COR-L47 (cell line): Measurements from ENCODE around the gene SMAD6.
"Not testable (repeated sequence)": the region's sequence is repeated elsewhere in the genome, so short reads cannot be mapped to it uniquely, and the experiment has no call there.

Experiments
- DNase-seq: peaks from one replicate; lab custom pipeline; 2025; lab: John Stamatoyannopoulos, UW

The SMAD6 gene

DNA sequence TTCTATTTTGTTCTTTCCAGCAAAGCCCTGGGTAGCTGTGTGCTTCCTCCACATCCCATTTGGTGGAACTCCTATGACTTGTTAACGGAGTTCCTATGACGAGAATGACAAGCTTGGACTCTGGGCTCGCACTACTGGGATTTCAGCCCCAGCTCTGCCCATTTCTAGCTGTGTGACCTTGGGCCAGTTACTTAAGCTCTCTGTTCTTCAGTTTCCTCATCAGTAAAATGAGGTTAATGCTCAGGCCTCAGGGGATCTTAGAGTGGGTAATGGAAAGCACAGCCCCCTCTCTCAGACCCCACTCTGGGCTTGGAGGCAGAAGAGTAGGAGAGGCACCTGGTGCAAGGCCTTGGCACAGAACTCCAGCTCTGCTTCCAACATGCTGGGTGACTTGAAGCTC lies 123.1 kb downstream of the SMAD6 start:
- no peak for DNase-seq

DNA sequence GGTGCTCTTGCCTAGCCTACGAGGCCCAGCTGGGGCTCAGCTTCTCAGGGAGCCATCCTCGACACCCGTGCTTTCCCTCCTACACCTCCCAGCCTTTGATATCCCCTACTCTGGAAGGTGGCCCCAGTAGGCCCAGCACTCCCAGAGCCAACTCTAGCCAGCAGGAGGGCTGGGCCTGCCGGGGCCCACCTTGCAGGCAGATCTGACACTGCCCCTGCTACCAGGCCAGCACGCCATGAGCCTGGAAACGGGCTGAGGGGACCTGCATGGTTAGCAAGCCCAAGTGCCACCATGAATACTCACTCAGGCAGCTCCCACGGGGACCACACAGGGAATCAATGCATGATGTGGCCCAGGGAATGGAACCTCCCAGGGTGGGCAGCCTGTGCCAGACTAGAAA lies 123.7 kb downstream of the SMAD6 start:
- DNase-seq = no peak

DNA sequence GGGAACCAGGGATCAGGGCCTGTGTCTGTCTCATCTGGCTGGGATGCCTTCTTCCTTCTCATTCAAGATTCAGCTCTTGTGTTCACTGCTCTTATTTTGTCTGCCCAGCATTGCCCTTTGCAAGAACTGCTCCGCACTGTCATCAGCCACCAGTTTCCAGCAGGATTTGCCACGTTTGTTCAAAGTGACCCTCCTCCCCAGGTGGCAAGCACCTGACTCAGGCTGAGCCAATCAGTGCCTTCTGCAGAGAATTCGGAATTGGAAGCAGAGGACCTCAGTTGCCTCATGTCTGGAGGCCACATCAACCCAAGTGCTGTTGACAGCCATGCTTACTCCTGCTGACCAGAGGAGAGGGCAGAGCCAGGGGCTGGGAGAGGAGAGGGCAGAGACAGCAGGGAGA lies 124.5 kb downstream of the SMAD6 start:
- DNase-seq = no peak

DNA sequence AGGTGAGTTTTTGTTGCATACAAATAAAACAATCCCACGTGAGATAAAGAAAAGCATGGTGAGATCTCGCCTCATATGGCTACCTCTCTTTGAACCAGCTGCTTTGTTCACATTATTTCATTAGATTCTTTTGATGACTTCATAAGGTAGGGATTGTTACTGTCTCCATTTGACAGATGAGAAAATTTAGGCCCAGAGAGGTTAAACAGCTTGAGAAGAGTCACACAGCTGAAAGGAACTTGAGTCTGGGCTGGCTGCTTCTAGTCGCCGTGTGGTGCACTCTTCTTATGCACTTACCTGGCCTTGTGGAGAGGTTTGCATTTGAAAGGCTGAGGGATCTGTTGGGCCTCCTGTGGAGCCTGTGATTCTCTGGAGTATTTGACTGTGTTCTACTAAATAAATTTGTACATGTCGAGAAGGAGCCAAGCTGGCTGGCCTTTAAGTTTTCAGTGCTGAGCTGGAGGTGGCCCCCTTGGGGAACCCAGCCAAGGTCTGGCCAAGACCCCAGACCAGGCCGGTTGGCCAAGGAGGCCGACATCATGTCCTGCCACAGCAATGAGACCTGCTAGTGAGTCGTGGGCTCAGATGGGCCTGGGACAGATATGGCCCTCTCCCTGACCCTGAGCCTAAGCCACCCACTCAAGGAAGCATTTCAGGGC lies 125.1 kb downstream of the SMAD6 start:
- no peak for DNase-seq

DNA sequence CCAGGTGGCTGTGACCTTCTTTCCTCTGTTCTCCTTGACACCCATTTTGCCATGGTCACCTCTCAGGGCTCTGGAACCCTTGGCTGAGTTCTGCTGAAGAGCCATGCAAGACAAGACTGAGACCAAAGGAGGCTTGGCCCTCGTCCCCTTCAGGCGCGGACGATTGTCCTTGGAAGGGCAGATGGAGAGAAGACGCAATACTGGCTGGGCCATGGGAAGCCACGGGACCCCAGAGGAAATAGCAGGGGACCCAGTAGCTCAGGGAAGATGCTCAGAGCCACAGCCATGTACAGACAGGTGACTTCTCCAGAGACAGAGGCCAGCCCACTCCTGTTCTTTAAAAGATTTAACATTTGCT lies 125.6 kb downstream of the SMAD6 start:
- no peak for DNase-seq

DNA sequence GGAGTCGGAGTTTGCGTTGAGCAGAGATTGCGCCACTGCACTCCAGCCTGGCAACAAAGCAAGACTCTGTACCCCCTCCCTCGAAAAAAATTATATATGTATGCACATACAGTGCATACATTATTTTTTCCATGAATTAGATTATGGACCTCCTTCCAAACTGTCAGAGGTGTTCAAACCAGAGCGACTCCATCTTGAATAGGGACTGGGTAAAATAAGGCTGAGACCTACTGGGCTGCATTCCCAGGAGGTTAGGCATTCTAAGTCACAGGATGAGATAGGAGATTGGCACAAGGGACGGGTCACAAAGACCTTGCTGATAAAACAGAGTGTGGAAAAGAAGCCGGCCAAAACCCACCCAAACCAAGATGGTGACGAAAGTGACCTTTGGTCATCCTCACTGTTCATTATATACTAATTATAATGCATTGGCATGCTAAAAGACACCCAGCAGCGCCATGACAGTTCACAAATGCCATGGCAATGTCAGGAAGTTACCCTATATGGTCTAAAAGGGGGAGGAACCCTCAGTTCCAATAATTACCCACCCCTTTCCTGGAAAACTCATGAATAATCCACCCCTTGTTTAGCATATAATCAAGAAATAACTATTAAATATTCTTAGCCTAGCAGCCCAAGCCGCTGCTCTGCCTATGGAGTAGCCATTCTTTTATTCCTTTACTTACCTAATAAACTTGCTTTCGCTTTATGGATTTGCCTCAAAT lies 126.9 kb downstream of the SMAD6 start:
- not testable (repeated sequence) for DNase-seq

DNA sequence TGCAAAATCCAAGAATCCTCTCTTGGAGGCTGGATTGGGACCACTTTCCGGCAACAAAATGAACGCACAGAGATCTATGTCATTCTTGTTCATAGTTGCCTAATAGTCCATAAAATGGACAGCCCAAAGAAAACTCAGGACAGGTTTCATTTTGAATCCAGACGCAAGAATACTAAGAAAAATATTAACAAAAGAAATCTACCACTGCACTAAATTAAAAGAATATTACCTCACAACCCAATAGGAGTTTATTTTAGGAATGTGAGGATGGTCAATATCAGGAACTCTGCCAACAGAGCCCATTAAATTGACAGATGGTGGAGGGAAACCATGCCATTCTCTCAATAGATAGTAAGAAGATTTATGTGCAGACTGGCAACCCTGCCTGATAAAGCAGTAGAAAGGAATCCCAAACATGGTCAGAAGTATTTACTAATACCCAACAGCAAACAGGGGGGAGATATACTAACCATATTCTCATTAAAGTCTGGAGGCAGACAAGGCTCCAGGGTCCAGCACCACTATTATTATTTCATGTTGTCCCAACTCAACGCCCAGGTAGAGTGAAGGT lies 127.6 kb downstream of the SMAD6 start:
- no peak for DNase-seq

DNA sequence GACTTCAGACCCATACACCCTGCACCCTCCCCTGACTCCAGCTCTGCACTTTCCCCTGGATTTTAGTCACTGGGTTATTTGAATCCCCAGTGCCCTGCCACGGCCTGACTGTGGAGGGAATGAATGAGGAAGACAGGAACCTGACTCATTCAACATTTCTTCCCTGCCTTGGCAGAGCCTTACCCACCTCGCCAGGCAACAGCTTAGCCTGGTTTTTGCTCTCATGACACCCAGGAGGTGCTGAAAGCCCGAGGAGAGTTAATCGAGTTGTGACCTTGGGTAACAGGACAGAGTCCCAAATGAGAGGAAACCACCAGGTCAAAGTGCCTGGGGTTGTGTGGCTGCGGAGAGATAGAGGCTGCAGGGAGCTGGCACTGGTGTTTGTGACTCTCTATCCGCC lies 128.3 kb downstream of the SMAD6 start:
- no peak for DNase-seq

DNA sequence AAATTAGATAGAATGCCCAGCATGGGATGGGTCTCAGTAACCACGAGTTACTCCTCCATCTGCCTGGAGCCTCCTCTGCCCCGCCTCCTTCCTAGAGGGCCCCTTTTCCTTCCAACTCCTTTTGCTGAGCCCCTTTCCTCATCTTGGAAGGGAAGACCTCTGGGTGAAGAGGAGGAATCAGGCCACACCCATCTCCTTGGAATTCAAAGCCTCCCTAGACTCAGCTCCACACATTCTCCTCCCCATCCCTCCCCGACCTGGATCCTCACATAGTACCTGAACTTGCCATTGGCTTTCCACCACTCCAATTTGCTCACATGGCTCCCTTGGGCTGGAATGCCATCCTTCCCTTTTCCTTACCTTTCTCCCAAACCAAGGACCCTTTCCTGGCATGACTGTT lies 128.8 kb downstream of the SMAD6 start:
- DNase-seq = no peak

DNA sequence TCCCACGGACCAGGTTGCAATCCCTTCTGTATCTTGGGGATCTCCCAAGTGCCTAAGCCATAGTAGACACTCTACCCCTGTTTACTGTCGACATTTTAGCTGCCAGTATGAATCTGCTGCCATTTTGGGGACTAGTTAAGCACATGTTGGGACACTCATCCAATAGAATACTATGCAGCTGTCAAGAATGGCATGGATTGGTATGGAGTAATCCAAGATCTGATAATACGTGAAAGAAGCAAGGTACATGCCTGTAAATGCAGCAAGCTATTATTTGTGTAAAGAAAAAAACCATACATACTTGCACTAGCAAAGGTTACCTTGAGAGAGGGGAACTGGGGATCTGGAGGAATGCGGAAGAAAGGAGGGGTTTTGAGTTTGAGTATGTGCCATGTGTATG lies 129.3 kb downstream of the SMAD6 start:
- no peak for DNase-seq

DNA sequence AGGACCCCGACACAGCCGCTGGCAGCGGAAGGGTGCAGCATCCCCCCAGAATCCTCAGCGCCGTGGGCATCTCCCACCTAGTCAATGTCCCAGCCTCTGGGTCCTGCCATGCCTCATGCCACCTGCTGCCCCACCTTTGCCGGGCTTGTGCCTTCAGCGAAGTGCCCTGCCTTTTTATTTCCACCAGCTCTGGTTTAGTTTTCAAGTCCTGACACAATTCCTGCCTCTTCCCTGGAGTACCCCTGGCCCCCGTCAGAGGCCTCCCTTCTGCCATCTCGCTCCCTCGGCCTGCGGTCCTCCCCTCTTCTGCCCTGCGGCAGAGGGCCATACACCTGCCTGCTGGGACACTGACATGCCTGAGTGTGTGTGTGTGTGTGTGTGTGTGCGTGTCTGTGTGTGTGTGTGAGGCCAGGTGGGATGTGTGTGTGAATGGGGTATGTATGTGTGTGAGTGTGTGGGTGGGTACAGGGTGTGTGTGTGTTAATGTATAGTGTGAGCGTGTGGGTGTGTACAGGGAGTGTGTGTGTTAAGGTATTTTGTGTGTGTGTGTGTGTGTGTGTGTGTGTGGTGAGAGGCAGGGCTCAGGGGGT lies 129.9 kb downstream of the SMAD6 start:
- DNase-seq = no peak
